C4-2B (cell line): ENCODE measurements around the gene CEP68.

Source experiments
- CTCF ChIP-seq: fragments of 450-650 bp; conservative IDR thresholded peaks from 2 replicates; pipeline ENCODE4 v1.5.1; 2017; ENCODE audit warnings: mild to moderate bottlenecking
- ZFX ChIP-seq: fragments of 450-650 bp; IDR thresholded peaks from 2 replicates; pipeline ENCODE4 v1.6.1; 2017

GRCh38 chr2:65116645-65117044 lies 60.4 kb downstream of the CEP68 start:
- TF ChIP-seq CTCF (no peak), ZFX (no peak)
